Measurements from ENCODE around the gene TMEM258. TPM values are rescaled to one million over a fixed set of nuclear protein-coding genes. Genes with fewer than 3 reads are reported as not detected.

The TMEM258 gene
- total RNA-seq, 1 donor from 2014 or later: 62.4 TPM

DNA sequence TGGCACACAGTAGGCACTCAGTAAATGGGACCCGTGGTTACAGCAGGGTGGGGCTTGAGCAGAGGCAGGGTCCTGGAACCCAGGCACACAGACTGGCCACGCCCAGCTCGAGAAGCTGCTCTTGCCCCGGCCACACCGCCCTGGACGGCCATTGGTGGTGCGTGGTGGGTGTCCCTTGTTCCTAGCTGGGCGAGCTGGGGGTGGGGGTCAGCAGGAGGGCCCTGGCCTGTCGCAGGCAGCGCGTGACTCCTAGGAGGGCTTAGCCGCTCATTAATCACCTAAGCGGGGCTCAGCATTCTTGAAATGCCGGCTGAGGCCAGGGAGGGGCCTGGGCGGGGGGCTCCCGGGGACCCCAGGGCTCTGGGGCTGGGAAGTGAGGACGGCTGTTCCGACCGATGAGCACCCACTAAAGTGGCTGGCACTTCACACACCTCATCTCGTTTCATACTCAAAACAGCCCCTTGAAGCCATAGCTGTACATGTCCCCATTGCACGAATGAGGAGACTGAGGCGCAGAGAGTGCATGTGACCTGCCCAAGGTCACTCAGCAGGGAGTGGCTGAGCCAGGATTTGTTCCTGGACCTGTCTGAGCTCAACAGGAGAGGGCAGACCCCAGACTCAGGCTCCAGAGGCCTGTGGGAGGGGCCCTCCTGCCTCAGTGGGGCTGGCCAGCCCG lies 28.3 kb downstream of the TMEM258 start:
- no peak for DNase-seq (ENCODE audit: low spot score in 2 of 2)
- no peak for FAIRE-seq

DNA sequence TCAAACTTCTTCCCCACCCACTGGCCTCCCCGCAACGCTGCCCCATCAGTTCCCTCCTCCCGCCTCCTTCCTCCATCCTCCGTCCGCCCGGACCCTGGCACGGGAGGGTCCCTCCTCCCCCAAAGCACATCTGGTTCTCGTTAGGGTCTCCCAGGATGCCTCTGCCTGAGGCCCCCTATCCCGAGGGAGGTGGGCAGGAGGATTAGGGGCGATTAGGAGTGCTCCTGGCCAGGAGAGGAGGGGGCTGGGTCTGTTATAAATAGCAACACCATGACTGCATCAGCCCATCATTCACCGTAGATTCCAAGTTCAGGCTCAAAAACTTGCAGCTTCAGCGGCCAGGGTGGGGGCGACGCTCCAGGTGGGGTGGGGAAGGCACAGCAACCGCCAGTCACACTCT lies 29.6 kb downstream of the TMEM258 start:
- DNase-seq (ENCODE audit: low spot score in 2 of 2): no peak
- no peak for FAIRE-seq

DNA sequence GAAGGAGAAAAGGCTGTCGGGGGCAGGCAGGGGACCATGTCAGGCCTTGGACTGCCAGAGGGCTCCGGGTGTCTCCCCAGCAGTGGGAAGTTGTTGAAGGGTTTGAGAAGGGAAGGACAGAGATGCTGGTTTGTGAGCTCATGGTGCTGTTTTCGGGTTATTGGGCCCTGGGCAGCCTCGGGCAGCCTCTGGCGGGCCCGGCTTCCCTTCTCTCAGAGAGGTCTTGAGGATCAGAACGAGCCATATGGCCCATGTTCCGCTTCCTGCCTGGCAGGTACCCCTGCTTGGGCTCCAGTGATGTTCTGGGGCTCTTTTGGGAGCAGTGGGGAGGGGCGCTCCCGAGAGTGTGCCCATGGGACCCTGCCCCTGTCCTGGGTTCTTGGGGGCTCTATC lies 30.2 kb downstream of the TMEM258 start:
- FAIRE-seq (no peak), DNase-seq (ENCODE audit: low spot score in 2 of 2) (no peak)

DNA sequence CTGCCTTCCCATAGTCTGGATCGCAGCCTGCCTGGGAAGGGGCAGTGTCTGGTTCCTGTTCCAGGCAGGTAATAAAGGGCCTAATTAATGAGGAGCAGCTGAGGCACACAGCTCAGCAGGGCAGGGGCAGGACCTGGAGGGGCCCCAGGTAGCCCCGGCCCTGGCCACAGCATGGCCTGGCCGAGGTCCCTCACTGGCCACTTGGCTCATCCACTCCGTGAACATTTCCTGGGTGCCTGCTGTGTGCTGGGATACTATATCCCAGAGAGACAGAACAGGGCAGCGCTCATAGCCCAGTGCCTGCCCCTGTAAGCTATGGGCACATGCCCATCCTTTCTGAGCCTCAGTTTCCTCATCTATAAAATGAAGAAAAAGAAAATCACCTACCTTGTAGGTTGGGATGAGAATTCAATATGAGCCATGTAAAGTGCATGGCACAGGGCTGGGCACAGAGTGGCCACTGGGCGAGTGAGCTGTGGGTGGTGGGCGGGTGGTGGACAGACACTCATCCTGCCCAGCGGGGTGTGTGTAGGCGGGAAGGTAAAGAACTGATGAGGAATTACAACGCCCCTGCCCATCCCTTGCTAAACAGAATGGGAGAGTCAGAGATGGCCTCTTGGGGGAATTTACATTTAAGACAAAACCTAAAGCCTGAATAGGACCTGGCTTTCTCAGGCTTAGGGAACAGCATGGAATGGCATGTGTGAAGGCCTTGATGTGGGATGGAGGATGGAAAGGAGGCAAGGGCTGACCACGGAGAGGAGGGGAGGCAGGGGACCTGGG lies 30.8 kb downstream of the TMEM258 start:
- FAIRE-seq: no peak
- DNase-seq (ENCODE audit: low spot score in 2 of 2): no peak

DNA sequence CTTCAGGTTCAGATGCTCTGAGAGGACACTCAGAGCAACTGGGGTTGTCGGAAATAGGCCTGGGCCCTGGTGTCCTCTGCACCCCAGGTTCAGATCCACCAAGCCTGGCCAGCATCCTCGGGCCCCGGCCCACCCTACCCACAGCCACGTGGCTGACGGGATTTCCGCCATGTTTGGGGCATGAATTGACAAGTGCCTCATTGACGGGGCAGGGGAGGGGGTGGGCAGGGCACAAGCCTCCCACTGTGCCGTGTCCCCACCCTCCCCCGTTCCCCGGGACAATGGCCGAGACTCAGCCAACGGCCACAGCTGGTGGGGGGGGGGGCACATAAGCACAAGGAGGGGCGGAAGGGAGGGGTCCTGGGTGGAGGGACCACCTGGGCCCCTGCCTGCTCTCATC lies 31.5 kb downstream of the TMEM258 start:
- FAIRE-seq: no peak
- DNase-seq (ENCODE audit: low spot score in 2 of 2): peak; percentile 63 to 85

DNA sequence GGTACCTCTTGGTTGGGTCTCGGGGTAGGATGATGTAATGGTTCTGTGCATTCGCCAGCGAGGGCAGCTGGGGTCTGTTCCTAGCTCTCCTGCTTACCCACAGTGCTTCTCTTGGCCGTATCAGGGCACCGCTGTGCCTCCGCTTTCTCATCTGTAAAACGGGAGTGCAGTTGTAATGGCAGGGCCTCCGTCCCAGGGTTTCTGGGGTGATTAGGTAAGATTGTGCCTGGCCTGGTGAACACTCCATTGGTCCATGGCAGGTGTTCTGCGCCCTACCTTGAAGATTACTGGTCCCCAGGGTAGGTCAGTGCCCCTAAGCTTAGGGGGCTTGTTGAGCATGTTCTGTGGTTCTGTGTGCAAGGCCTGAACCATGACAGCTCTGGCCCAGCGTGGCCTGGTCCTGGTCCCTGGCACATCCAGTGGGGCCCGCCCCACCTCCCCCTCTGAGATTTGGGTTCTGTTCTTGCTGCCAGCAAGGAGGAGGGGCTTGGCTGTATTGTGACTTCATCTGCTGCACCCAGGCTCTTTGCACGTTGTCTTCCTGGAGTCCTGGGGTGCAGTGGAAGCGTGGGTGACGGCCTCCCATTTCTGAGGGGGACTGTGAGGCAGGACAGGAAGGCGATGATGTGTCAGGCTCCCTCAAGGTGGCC lies 35.1 kb downstream of the TMEM258 start:
- no peak for DNase-seq (ENCODE audit: low spot score in 2 of 2)
- FAIRE-seq: no peak

DNA sequence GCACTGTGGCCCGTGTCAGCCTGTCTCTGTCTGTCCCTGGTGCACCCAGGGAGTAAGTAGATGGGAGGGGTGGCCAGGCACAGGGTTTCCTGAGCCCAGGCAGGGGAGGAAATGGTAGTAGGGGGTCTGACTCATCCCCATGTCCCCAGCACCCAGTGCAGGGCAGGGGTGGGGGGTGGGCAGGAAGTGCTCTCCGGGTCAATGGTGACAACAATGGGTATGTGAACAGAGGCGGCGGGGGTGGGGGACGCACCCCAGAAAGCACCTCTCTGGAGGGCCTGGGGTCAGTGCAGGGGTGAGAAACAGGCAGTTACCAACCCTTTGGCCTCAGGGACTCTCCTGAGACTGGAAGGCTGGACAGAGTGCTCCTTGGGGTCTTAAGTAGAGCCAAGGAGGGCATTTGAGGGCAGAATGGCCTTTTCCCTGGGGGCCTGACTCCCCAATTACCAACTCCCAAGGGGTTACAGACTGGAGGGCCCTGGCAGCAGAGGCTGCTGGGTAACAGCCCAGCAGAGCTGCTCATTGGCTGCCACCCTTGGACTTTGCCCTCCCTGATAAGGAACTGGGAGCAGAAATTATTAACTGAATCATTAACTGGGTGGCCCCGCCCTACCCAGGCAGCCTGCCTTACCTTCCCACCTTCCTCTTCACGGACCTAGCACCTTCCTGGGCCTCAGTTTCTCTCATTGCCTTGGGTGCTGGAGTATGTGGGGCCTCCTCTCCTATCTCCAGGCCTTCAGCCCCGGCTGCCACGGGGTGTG lies 35.8 kb downstream of the TMEM258 start:
- FAIRE-seq (no peak), DNase-seq (ENCODE audit: low spot score in 2 of 2) (no peak)

DNA sequence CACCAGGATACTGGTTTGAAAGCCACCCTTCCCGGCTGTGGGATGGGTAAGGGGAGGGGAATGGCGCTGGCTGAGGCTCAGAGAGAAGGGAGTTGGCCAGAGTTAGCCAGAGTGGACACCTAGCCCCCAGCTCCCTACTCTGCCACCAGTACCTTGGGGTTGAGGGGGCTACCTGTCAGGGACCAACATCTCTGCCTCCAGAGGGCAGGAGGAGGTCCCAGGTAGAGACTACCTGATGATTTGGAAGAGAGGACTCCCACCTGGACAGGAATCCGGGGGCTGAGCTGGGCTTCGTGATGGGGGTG lies 36.3 kb downstream of the TMEM258 start:
- no peak for FAIRE-seq

DNA sequence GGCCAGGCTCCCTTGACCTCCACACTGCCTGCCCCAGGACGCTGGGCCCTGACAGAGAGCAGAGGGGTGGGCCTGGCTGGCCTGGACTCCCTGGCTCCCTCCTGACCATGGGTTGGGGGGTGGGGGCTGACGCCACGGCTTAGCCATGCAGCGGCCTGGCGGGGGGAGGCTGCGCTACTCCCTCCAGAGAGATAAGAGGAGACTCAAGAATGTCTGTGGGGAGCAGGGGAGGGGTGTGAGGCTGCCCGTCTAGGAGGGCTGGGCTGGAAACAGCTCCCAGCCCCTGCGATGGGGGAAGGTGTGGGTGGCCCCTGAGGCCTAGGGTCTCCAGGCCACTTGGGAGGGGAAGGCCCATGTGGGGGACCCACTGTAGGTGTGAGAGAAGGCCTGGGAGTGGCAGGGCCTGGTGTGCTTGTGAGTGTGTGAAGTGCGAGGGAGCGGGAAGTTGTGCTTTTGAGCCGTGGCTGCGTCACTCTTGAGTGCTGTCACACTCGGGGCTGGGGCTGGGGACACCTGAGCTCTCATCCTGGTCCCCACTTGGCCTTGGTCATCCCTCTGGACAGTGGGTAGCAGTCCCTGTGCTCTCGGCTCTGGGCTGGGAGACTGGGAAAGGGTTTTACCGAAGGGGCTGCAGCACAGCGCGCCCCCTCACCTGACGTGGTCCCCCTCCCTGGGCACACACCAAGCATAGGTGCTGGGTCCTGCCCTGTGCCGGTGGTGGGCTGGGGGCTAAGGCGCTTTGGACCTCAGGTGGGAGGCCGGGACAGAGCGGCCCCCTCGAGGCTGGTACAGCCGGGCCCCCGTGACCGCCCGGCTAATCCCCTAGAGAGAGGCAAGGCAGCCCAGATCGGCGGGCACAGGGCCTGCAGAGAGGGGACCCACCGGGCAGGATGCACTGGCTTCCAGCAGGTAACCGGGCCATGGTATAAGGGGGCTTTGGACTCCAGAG lies 37.6 kb downstream of the TMEM258 start:
- FAIRE-seq: no peak
- no peak for DNase-seq (ENCODE audit: low spot score in 2 of 2)

More for the DNA sequence above, 36.3 kb downstream of the TMEM258 start:
- DNase-seq (ENCODE audit: low spot score in 2 of 2): no peak

DNA sequence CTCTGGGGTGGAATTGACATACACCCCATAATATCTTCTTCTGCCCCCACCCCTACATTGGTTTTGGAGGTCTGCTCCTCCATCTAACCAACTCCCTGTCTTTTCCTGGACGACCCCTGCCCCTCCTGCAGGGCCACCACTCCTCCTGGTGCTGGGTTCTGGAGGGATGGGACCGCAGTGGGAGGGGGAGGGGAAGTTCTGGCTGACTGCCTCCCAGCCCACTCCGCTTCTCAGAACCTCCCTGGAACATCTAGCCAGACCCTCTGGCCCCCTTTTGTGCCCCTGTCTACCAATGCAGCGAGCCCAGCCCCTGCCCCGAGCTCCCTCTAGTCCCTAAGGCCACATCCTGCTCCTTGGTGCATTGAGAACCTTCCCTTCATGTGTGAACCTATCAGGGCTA lies 38.7 kb downstream of the TMEM258 start:
- DNase-seq (ENCODE audit: low spot score in 2 of 2): no peak
- no peak for FAIRE-seq

DNA sequence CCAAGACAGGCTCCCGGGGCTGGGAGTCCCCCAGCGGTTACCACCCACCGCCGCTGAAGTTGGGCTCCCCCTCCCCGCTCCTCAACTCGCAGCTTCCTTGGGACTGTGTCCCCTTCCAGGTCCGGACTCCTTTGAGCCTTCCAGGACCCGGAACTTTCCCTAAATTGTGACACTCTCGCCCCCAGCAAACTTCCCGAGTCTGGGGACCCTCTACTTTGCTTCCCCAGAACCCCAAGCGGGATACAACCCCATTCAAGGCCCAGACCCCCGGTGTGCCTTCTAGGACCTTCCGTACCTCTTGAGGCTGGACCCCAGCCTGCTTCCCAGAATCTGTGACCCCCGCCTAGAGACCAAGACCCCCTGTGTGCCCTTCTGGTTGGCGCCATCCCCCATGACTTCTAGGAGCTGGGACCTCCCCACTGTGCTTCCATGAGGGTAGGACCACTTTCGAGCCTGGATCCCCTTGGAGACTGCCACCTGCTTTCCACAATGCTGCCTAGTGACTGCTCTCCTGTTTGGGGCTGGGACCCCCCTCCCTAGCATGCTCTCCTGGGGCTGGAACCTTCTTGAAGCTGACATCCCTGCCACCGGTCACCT lies 39.4 kb downstream of the TMEM258 start:
- DNase-seq (ENCODE audit: low spot score in 2 of 2): no peak
- no peak for FAIRE-seq

DNA sequence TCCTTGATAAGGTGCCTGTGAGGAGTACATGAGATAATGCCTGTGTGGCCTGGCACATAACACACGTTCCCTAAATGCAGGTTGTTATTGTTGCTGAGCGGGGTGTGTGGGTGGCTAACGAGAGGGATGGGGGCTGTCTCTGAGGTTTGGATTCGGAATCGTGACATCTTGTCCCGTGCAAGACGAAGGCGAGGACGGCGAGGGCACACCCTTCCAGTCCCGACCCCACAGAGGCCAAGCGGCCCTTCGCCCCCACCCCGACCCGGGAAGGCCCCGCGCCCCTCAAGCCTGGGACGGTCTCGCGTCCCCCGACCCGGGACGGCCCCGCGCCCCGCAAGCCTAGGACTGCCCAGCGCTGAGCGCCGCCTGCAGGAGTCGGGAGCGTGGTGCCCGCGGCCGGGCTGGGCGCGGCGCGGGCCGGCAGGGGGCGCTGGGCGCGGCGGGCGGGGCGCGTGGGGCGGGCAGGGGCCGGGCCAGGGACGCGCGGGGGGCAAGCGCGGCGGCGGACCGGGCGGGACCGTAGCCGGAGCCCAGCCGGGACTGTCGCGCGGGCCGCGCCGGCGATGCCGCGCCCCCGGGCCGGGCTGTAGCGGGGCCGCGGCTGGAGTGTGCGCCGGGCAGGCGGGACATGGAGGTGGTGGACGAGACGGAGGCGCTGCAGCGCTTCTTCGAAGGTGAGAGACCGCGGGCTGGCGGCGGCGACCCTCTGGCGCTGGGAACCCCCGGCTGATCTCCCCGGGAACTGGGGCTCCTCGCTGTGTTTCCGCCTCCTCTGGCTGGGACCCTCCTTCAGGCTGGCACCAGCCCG lies 40.1 kb downstream of the TMEM258 start, which contains the start of gene MYRF:
MYRF (plus strand) TSS at position 520 of the 808 bp plus-strand sequence; CDS start at position 629, 109 bp downstream.
- FAIRE-seq (no peak), DNase-seq (ENCODE audit: low spot score in 2 of 2) (peak; percentile 77 to 85)

DNA sequence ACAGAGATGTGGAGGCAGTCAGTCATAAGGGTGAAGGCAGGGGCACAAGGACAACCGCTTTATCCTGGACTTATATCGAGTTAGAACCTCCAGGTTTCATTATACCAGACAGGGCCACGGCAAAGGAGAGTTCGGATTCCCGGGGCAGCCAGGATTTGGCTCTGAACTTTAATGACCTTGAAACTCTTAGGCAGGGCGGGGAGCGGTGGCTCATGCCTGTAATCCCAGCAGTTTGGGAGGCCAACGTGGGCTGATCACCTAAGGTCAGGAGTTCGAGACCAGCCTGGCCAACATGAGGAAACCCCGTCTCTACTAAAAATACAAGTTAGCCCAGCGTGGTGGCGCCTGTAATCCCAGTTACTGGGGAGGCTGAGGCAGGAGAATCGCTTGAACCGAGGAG lies 41.0 kb downstream of the TMEM258 start:
- DNase-seq (ENCODE audit: low spot score in 2 of 2): no peak
- FAIRE-seq: no peak

DNA sequence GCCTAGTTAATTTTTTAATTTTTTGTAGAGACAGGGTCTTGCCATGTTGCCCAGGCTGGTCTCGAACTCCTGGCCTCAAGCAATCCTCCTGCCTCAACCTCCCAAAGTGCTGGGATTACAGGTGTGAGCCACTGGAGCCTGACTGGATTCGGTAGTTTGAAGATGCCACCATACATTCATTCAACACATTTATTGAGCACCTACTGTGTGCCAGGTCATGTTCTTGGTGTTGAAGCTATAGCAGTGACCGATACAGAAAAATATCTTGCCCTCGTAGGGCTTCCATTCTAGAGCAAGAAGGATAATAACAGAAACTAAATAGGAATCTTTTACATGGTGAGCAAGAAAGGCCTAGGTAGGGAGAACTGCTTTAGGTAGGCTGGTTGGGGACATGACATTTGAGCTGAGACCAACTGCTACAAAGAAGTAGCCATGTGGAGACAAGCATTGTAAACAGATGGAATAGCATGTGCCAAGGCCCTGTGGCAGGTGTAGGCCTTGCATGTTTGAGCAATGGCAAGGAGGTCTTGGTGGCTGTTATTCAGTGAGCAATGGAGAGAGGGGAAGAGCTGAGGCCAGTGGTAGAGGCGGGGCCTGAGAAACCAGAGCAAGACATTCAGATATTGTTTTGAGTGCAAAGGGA lies 41.6 kb downstream of the TMEM258 start:
- no peak for FAIRE-seq

DNA sequence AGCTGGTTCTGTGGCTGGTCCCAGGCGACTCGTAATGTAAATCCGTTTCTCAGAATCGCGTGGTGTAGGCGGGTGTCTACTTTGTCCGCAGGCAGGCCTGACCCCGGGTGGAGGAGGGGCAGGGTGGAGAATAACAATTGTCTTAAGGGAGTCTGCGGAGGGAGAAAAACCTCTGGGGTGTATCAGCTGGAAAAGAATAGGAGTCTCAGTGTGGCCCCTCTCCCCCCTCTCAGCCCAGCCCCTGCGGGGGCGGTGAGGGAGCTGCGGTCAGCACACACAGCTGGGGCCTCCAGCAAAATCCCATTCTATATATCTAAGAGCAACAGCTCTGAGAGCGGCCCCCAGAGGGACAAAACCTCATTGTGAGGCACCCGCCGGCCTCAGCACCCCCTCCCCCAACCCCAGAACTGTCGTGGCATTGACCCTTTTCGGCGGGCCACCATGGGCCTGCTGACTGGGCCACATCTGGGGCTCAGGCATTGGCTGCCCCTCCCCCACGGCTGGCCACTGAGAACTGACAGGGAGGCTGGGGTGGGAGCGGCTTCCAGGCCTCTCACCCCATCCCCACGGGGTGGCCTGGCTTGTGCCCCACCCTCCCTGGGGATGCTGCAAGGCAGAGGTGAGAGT lies 42.7 kb downstream of the TMEM258 start:
- FAIRE-seq (no peak), DNase-seq (ENCODE audit: low spot score in 2 of 2) (peak in 1 of 2 donors; percentile 79)

More for the DNA sequence above, 41.6 kb downstream of the TMEM258 start:
- no peak for DNase-seq (ENCODE audit: low spot score in 2 of 2)

DNA sequence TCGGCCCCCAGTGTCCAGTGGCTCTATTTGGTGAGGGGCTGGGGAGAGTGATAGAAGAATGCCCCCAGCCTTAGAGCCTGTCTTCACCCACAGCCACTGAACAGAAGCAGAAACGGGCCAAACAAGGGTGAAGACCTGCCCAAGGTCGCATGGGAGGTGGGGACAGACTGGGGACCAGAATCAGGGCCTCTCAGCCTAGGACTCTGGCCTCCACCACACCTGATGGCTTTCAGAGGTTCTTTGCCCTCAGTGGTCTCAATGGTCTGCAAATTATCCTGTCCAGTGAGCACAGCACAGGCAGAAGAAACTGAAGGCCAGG lies 44.5 kb downstream of the TMEM258 start:
- FAIRE-seq (no peak), DNase-seq (ENCODE audit: low spot score in 2 of 2) (no peak)

DNA sequence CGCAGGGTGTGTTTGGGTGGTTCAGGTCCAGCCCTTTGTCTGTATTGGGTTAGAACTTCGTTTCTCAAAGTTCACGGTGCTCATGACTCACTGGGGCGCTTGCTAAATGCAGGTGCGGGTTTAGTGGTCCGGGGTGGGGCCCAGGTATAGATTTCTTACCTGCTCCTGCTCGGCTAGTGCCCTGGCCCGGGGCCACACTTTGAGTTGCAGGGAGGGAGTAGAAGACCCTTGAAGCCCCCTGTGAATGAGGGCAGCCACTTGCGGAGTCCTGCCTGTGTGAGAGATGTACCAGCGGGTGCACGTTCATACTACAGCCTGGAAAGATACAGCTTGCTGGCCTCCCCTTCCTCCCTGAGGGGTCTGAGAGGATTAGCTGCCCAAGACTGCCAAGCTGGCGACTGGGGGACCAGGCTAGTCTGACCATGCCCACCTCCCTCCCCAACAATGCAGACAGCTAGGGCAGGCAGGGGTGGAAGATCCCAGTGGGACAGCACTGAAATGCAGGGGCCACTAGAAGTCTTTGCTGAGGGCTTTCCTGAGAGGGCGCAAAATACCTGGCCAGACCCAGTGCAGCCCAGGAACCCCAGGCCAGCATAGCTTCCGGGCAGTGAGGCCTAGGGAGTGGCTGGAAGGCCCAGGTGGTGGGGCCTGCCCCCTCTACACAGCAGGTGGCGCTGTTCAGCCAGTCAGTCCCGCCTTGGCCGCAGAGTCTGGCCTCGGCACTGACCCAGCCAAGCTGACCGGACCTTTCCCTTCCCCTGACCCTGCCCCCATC lies 45.0 kb downstream of the TMEM258 start:
- peak; percentile 80 to 82 for DNase-seq (ENCODE audit: low spot score in 2 of 2)
- no peak for FAIRE-seq

All from frontal cortex (tissue), 4 donors.